Breast epithelium (tissue), 3 donors: ENCODE measurements around the gene ENTPD1.

ENCODE experiments used
- POLR2AphosphoS5 ChIP-seq, 3 donors: sonication (generic); formaldehyde crosslinking; IDR thresholded peaks; one replicate each; pipeline ENCODE4 v1.6.1; 2017; ENCODE audit warnings: antibody characterized with exemption in 3 of 3
- TF ChIP-seq, protein P1 (sequence below), 3 donors: fragments of 450-650 bp; IDR thresholded peaks; one replicate each; pipeline ENCODE4 v1.5.1; 2016 to 2017; ENCODE audit warnings: antibody characterized with exemption in 3 of 3, mild to moderate bottlenecking in 3 of 3, moderate library complexity in 3 of 3

DNA sequence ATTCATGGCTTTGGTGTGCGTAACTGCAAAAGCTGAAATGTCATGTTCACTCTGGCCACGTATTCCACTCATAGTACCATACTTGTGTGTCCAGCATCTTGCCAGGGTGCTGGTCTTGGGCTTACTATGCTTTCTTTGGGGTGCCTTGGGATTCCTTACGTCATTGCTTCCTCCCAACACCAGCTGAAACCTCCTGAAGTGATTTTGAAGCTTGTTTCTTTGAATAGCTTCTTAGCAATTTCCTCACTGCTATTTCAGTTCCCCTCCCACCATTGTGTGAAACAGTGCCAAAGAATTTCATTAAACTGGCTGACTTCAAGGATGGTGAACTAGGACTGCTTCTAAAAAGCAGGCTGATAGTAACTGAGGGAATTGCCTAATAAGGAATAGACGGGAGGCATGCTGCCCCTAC lies 36.9 kb downstream of the ENTPD1 start:
- TF ChIP-seq, protein P1, sequence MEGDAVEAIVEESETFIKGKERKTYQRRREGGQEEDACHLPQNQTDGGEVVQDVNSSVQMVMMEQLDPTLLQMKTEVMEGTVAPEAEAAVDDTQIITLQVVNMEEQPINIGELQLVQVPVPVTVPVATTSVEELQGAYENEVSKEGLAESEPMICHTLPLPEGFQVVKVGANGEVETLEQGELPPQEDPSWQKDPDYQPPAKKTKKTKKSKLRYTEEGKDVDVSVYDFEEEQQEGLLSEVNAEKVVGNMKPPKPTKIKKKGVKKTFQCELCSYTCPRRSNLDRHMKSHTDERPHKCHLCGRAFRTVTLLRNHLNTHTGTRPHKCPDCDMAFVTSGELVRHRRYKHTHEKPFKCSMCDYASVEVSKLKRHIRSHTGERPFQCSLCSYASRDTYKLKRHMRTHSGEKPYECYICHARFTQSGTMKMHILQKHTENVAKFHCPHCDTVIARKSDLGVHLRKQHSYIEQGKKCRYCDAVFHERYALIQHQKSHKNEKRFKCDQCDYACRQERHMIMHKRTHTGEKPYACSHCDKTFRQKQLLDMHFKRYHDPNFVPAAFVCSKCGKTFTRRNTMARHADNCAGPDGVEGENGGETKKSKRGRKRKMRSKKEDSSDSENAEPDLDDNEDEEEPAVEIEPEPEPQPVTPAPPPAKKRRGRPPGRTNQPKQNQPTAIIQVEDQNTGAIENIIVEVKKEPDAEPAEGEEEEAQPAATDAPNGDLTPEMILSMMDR (IDR thresholded peaks at IDR 0.05) = no peak
- peak in 1 of 3 donors; percentile 11 for TF ChIP-seq POLR2AphosphoS5 (IDR thresholded peaks at IDR 0.05)
